Activated CD8-positive, alpha-beta memory T cell treated with anti-CD3 and anti-CD28 coated beads for 24 hours (primary cell): ENCODE measurements around the gene ARHGAP9.
"Not testable (repeated sequence)": the region's sequence is repeated elsewhere in the genome, so short reads cannot be mapped to it uniquely, and the experiment has no call there.

Experiments used
- DNase-seq: peaks from one replicate; pipeline ENCODE4 v3.0.0-alpha.2; 2020

Gene ARHGAP9

GRCh38 chr12:57431654-57432188 lies 47.9 kb downstream of the ARHGAP9 start:
- no peak for DNase-seq

GRCh38 chr12:57430931-57431566 lies 48.6 kb downstream of the ARHGAP9 start, which contains the start of gene R3HDM2:
TSS of gene R3HDM2 (minus strand) at chr12:57431043. CDS start at chr12:57310428, 120,615 bp downstream.
- DNase-seq: peak; percentile 98

GRCh38 chr12:57430112-57430930 lies 49.3 kb downstream of the ARHGAP9 start:
- DNase-seq: peak; percentile 83

- no peak for DNase-seq
Observed at GRCh38 chr12:57429473-57430111, 50.1 kb downstream of the ARHGAP9 start.

GRCh38 chr12:57428965-57429364 lies 50.7 kb downstream of the ARHGAP9 start:
- DNase-seq: no peak

GRCh38 chr12:57426948-57427347 lies 52.7 kb downstream of the ARHGAP9 start:
- not testable (repeated sequence) for DNase-seq
